ENCODE measurements around the gene FUBP3.
"Not testable (repeated sequence)": the region's sequence is repeated elsewhere in the genome, so short reads cannot be mapped to it uniquely, and the experiment has no call there.

Gene FUBP3

DNA sequence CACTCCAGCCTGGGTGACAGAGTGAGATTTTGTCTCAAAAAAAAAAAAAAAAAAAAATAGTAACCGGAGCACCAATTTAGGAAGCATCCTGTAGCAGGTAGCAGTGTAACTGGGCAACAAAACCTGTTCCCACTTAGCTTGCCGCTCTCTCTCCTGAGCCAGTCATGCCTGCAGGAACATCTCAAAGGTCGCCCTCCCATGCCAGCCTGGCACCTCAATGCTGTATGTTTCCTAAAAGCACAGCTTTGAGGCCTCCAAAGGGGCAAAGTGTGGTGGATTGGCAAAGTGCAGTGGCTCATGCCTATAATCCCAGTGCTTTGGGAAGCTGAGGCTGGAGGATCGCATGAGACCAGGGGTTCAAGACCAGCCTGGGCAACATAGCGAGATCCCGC is 22.3 kb upstream of the FUBP3 start:
- DNase-seq, result no peak

DNA sequence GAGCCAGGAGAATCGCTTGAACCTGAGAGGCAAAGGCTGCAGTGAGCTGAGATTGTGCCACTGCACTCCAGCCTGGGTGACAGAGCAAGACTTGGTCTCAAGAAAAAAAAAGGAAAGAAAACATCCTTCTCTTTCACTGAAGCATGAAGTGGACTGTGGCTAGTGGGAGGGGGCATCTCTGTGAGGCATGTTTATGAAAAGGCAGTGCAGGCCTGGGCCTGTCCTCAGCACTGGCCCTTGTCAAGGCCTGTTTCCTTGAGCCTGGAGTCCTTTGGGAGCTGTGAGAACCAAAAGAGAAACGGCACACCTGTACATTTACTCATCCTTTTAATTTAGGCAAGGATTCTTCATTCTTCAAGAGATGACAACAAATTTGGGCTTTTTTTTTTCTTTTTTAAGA is 18.3 kb upstream of the FUBP3 start:
- DNase-seq, result no peak

DNA sequence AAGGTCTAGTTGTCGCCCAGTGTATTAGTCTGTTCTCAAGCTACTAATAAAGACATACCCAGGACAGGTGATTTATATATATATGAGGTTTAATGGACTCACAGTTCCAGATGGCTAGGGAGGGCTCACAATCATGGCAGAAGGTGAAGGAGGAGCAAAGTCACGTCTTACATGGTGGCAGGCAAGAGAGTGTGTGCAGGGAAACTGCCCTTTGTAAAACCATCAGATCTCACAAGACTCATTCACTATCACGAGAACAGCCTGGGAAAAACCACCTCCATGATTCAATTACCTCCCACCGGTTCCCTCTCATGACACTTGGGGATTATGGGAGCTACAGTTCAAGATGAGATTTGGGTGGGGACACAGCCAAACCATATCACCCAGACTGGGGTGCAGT is 16.9 kb upstream of the FUBP3 start:
- not testable (repeated sequence) for DNase-seq

DNA sequence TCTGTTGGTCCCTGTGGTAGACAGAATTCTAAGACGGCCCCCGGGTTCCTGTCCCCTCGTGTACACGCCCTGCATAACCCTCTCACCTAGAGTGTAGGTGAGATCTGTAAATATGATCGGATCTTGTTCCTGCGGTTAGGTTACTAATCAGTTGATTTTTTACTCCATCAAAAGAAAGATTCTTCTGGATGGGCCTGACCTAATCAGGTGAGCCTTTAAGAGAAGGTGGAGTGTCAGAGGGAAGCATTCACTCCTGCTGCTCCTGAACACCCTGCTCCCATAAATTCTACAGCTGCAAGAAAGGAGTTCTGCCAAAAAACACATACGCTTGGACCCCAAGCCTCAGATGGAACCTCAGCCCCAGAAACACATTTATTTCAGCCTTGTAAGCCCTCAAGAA is 15.6 kb upstream of the FUBP3 start:
- no peak for DNase-seq

DNA sequence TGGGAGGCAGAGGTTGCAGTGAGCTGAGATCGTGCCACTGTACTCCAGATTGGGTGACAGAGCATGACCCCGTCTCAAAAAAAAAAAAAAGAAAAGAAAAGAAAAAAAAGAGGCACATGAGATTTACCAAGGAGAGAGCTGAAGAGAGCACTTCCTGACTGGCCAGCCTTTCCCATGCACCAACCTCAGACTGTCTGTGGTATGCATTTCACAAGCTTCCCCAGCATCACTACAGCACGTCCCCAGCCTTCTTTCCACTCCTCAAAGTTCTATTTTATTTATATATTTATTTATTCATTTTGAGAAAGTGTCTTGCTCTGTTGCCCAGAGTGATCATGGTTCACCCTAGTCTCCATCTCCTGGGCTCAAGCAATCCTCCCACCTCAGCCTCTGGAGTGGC is 13.6 kb upstream of the FUBP3 start:
- DNase-seq, result no peak

DNA sequence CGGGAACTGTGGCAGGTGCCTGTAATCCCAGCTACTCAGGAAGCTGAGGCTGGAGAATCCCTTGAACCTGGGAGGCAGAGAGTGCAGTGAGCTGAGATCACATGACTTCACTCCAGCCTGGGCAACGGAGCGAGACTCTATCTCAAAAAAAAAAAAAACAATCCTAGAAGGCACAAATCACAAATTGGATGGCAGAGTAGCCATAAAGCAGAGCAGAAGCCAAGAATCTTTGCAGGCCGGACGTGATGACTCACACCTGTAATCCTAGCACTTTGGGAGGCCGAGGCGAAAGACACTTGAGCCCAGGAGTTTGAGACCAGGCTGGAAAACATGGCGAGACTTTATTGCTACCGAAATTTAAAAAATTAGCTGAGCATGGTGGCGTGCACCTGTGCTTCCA is 9.2 kb upstream of the FUBP3 start:
- DNase-seq, result no peak

DNA sequence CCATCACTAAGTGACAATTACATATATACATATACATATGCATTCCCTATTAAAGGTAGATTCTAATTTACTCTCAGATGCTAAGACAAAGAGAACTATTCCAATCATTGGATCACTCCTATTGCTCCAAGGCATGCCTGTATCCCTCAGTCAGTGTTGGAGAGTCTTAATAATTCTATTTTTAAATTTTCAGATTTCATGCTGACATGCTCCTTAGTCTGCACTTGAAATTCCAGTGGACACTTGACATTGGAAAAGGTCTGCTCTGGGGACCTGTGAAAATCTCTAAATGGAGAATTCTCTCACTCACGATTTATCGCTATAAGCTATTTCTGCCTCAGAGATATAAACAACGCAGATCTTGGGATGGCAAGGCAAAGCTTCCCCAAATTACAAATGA is 3.9 kb upstream of the FUBP3 start:
- DNase-seq, result no peak

DNA sequence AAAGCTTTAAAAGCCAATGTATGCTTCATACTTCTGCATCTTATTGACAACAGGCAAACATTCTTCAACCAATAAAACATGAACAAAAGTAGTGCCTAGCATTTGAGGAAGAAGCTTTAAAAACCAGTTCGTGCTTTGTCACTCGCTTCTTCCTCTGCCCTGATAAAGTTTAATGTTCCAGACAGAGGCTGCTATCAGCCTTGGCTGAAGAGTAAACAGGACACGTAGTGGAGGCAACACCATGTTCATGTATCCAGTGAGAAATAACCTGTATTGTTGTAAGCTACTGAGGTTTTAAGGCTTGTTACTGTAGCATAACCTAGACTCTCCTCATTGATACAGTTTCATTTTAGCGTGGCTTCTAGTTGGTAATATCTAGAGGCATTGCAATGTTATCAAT is 3.2 kb upstream of the FUBP3 start:
- no peak for DNase-seq

DNA sequence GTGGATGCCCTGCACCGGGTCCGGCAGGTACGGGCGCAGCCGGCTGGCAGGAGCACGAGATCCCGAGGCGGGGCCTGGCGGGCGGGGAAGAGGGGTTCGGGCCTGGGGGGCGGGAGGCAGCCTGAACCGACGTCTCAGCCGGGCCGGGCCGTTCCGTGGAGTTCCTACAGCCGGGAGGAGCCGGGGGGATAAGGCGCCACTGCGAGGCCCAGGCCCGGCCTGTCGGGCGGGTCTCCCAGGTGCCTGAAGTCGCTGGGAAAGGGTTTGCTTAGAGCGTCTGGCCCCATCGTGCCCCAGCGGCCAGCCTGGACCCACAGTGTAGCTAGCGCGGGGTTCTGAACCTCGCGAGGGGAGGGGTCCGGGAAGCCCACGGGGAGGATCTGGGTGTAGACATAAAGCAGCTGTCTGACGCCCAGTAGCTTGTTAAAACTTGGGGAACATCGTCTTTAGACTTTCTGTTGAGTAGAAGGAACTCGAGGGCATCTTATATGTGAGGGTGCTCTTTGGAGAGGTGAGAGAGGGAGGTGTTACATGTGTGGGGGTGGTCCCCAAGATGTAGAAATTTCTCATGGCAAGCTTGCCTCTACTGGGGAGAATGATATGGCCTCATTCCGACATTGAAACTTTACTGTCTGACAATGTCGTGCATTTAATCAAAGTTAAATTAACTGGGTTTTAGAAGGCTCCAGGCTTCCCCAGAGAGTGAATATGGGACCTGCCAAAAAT is 524 bp downstream of the FUBP3 start:
- no peak for DNase-seq

DNA sequence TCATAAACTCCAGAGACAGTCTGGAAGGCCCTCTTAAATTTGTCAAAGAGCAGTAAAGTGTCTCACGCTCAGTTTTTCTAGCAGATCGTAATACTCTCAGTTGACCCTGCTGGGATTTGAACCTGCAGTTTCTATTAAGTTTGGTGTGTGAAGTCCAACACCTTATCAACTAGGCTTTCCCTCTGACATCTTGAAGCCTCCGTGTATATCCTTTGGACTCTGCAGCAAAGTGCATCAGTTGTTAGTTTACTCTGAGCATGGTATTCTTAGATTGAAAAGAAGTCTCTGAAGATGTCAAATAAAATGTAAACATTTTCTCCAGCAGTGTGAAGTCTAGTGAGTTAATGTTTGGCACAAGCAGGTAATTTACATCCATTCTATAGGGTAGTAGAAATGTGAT is 2.4 kb downstream of the FUBP3 start:
- DNase-seq, result no peak

DNA sequence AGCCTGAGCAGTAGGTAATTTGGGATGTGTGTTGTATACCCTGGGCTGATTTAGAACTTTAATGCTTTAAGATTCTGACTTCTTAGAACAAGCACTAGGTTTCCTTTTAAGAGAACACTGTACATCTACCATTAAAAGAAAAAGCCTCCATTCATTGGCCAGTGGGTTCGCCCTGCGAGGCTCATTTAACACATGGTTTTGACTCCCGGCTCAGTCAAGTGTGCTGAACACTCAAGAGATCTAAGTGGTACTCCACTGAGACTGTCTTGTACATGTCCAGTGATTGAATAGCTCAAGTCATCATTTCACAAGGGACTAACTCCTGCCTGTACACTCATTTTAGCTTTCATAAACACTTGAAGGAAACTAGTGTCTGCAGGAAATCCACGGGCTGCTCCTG is 3.9 kb downstream of the FUBP3 start:
- DNase-seq, result no peak

DNA sequence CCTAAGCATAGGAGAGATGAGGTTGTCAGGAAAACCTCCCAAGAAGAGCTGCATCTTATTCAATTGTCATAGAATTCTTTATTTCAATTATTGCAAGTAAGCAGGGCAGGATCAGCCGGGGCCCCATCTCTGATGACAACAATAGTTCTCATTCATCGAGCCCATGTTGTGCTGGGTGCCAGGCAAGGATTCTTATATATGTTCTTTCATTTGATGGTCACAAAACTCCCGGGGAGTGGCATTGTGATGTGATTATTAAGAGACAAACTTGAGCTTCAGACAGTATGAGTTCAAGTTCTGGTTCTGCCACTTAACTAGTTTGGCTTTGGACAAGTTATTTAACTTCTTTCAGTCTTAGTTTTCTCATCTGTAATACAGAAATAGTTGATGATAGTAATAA is 8.5 kb downstream of the FUBP3 start:
- no peak for DNase-seq

DNA sequence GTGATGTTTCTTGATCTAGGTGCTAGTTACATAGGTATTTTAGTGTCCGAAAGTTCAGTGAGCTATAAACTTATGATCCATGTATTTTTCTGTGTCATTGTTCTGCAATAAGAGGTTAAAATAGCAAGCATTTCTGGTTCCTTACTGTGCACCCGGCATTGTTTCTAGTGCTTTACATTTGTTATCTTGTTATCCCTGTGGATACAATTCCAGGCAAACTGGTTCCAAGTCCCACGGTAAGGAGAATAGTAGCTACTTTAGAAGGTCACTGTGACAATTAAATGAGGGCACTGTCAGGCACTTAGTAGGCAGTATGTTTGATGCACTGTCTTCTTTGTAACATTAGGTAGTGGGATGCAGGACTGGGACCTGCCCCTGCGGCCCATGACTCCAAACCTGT is 9.0 kb downstream of the FUBP3 start:
- DNase-seq, result no peak

DNA sequence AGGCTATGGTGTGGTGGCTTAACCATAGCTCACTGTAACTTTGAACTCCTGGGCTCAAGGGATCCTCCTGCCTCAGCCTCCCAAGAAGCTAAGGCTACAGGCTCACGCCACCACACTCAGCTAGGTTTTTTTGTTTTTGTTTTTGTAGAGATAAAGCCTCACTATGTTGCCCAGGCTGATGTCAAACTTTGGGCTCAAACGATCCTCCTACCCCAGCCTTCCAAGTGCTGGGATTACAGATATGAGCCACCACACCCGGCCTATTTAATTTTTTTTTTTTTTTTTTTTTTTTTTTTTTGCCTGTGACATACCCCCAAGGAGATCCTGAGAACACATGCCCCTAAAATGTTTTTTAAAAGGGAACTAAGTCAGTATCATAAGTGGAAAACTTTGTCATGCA is 10.4 kb downstream of the FUBP3 start:
- no peak for DNase-seq

DNA sequence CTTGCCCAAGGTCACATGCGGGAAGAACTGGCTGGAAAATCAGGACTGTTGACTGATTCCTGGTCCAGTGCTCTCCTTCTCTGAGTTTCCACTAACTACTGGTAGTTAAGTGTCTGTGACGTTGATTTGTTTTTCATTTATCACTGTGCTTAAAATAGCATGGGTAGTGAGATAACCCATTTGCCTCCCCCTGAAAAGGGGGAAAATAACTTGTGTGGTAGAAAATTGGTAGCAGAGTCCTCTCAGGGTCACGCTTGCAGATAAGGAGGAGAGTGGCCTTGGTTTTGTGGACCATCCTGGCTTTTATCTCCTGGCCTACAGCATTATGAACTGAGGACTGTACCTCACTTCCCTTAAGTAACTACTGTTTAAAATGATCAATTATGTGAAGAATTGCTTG is 10.9 kb downstream of the FUBP3 start:
- no peak for DNase-seq

DNA sequence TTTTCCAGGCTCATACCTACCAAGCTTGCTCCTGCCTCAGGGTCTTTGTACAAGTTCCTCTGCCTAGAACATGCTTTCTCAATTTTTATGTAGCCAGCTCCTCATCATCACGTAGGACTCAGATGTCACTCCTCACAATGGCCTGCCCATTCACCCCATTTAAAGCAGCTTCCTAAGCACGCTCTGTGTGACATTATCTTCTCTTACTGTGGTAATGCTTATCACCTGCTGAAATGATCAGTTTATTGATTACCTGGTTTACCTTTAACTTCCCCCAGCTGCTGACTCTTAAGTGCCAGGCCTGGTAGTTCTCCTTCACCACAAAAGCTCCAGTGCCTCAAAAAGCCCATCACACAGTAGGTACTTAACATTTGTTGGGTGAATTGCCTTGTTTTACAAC is 13.6 kb downstream of the FUBP3 start:
- DNase-seq, result no peak

DNA sequence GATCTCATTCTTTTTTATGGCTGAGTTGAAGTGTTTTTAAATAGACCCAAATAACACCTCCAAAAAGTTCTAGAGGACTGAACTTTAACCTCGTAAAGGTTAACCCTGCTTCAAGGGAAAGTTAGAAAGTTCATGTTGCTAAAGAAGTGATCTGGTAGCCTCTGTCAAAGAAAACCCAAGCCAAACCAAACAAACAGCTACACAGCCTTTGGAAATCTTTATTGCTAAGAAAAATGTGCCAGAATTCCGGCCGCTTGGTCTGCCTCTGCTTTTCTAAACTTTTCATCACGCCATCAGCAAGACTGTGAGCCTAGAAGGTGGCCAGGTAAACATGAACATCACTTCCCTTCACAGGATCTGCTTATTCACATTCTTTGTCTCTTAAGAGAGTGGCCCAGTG is 17.9 kb downstream of the FUBP3 start:
- DNase-seq, result no peak

DNA sequence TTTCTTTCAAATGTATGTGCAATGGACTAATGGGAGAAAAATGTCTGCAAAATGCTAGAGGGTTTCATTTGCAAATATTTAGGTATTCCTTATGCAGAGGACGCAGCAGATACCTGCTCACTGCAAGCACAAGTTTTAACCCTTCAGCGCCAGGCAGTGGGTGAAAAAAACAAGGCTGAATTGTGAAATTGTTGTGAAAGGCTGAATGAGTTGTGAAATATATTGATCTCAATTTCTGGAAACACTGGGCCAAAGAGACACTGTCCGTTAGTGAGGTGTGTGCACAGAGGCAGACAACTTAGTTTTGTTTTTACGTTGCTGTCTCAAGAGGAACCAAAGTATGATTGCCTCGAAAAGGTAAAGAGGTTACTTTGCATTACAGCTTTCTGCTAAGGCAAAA is 18.8 kb downstream of the FUBP3 start:
- DNase-seq, result no peak

DNA sequence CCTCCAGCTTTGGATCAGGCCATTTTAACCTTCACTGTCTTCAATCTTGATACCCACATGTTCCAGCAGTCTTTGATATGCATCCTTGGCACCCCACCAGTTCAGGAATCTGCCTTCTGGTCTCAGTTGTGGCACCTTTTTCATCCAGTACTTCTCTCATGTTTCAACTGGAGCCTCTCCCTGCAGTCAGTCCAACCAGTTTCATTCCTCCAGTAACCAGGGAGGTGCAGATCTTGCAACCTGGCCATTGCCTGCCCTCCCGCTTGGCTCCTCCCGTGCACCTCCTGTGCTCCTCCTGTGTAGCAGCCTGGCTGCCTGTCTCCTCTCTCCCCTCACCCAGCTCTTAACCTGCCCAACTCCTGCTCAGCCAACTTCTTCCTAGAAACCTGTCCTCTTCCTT is 20.2 kb downstream of the FUBP3 start:
- no peak for DNase-seq

DNA sequence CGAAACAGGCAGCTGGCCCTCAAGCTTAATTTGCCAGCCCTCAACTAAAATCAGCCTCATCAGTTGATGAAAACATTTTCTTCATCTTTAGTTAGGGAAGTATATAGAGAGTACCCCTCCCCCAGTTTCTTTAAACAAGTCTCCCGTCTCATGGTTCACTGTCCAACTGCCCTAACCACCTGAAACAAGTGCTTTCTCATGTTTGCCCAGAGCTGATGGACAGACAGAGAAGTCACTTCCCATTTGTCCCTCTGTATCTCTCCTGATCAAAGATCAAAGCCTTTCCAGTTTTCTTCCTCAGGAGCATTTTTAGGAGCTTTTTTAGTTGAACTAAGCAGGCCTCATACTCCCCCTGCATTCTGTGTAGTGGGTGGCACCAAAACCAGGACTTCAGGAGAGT is 21.7 kb downstream of the FUBP3 start:
- no peak for DNase-seq

DNA sequence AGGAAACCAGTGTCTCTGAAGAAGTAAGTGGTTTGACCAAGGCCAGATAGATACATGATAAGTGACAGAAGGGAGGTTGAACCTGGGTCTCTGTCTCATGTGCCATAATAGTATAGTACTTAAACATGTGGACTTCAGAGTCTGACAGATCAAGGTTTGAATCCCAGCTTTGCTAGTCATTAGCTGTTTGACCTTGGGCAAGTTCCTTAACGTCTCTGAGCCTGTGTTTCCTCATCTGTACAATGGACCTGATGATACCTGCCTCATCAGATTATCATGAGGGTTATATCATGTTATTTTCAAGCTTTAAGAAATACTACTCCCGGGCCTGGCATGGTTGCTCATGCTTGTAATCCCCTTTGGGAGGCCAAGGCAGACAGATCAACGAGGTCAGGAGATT is 24.9 kb downstream of the FUBP3 start:
- no peak for DNase-seq

DNA sequence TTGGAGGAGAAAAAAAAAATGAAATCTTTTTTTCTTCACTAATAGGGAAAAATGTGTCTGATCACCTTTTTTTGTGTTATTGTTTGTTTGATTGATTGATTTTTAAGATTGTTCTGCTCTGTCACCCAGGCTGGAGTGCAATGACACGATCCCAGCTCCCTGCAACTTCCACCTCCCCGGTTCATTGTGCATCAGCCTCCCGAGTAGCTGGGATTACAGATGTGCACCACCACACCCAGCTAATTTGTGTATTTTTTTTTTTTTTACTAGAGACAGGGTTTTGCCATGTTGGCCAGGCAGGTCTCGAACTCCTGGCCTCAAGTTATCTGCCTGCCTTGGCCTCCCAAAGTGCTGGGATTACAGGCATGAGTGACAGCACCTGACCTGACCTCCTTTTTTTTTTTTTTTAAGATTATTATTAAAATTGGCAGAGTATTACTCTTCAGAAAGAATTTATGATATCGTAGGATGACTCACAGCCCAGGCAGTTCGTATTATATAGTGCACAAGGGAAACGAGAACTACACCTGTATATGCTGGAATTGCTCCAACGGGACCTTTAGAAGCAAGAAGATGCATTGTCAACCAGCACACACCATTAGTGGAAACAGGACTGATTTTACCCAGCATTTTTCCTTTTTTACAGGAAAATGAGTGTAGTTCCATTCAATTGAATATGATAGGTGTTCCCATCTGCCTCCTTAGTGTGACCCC is 27.7 kb downstream of the FUBP3 start:
- DNase-seq, result no peak

DNA sequence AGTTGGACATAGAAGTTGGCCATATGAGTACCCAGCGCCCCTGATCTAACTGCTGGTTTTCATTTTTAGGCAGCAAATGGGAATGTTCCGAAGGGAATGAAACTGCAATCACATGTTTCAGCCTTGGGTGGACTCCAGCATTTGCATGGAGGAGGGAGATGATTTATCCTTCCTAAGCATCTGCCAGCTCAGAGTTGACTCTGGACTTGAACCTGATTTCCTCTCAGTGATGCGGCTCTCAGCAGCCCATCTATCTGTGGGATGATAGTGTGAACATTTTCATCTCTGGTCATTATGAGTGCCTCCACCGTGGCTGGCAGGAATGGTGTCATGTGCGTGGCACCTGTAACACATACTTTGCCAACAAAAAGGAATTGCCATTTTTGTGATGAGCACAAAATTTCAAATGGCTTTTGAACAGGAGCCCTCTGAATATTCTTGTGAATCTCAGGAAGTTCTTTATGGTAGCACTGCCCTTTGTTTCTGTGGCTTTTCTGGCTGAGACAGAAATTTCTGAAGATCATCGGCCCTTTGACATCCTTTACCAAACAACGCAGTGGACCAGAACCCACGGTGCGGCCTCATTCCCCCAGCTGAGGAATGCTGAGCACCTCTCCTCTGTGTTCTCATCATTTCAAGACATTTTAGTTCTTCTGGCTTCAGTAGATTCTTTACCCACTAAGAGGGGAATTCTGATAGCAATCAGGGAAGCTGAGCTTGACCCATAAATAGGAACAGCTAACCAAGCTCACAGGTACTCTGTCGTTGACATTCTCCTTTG is 28.5 kb downstream of the FUBP3 start:
- no peak for DNase-seq

DNA sequence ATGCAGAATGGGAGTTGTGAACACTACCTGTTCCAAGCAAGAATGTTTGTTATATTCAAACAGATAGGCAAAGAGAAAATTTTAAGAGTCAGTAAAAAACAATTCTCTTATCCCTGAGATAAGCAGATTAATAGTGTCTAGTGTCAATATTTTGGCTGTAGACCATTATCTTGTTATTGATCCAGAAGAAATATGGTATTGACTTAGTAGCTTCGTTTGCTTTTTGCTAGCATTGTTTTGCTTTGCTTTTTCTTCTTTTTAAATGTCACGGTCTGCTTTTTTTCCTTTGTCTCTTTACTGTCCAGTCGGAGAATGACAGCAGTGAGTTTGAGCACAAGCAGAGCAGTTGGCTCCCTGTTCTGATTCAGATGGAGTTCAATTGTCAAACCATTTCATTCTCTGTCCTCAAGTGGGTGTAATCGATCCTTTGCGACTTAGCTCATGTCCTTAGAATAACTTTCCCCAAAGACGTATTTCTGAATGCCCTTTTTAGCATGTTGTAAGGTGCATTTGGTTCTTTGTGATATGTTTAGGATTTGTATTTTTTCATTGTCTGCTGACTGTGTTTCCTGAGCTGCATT is 29.3 kb downstream of the FUBP3 start:
- no peak for DNase-seq

All from stimulated activated CD4-positive, alpha-beta T cell treated with anti-CD3 and anti-CD28 coated beads, Interleukin-15, amount 100 ng/mL, for 24 hours (primary cell).